Activated naive CD8-positive, alpha-beta T cell treated with anti-CD3 and anti-CD28 coated beads, Interleukin-2, amount 10 ng/mL, durations not matched to agents 7 days and 5 days (primary cell): ENCODE results near the gene ATAD2B. TPM values are rescaled to one million over a fixed set of nuclear protein-coding genes. Genes with fewer than 3 reads are reported as not detected.

Source experiments
- ATAC-seq: fragments of 150-1000 bp; cut with Tn5 transposase; one replicate; pipeline ENCODE4 v1.10.0; 2021; ENCODE audit warnings: low read depth, moderate library complexity
- POLR2A ChIA-PET: fragments of 350-600 bp; sonication (Branson Sonifier 250); formaldehyde crosslinking; loops from one replicate; lab custom pipeline; 2021; ENCODE audit warnings: antibody characterized with exemption; lab: Charles Lee
- DNase-seq: peaks from one replicate; pipeline ENCODE4 v3.0.0; 2021
- H3K27ac Mint-ChIP-seq: one replicate; pipeline ENCODE4 v1.8.0; 2022; ENCODE audit warnings: mild to moderate bottlenecking, mixed read lengths
- H3K27me3 Mint-ChIP-seq: one replicate; pipeline ENCODE4 v1.8.0; 2022; ENCODE audit warnings: mild to moderate bottlenecking, moderate library complexity, mixed read lengths
- H3K36me3 Mint-ChIP-seq: one replicate; pipeline ENCODE4 v1.8.0; 2021; ENCODE audit warnings: mild to moderate bottlenecking, mixed read lengths
- H3K4me1 Mint-ChIP-seq: one replicate; pipeline ENCODE4 v1.8.0; 2021; ENCODE audit warnings: mixed read lengths
- H3K4me3 Mint-ChIP-seq: one replicate; pipeline ENCODE4 v1.8.0; 2022; ENCODE audit warnings: mild to moderate bottlenecking, moderate library complexity, mixed read lengths
- H3K9me3 Mint-ChIP-seq: one replicate; pipeline ENCODE4 v1.8.0; 2021; ENCODE audit warnings: mixed read lengths
- total RNA-seq, 2 experiments: library from RNA; stranded (reverse); gene quantifications; one replicate each; pipeline ENCODE4 v1.2.3, GENCODE V29; 2021

The ATAD2B gene
- total RNA-seq, 2 experiments from 2014 or later = 33.2 to 34.6 TPM

- POLR2A ChIA-PET = no interaction called here
- Mint-ChIP-seq H3K27me3 (no peaks in the 10 kb centered on the region), H3K27ac (no peak overlapping the region), H3K4me1 (peaks cover 1% of the 10 kb centered on the region), H3K4me3 (no peak overlapping the region), H3K9me3 (peaks cover 5% of the 10 kb centered on the region), H3K36me3 (peaks cover 39% of the 10 kb centered on the region)
- no peak for DNase-seq
- no peak for ATAC-seq
Observed at GRCh38 chr2:23839919-23840578, 86.9 kb downstream of the ATAD2B start.

GRCh38 chr2:23838996-23839395 lies 87.9 kb downstream of the ATAD2B start:
- ATAC-seq = no peak
- Mint-ChIP-seq H3K9me3 (no peaks in the 10 kb centered on the region), H3K27me3 (no peaks in the 10 kb centered on the region), H3K36me3 (peaks cover 32% of the 10 kb centered on the region), H3K4me3 (no peak overlapping the region), H3K27ac (no peak overlapping the region), H3K4me1 (peaks cover 1% of the 10 kb centered on the region)
- DNase-seq = no peak
- POLR2A ChIA-PET = no interaction called here

GRCh38 chr2:23838581-23838980 lies 88.3 kb downstream of the ATAD2B start:
- Mint-ChIP-seq H3K27ac (no peak overlapping the region), H3K27me3 (no peaks in the 10 kb centered on the region), H3K36me3 (peaks cover 32% of the 10 kb centered on the region)

GRCh38 chr2:23837871-23838270 lies 89.1 kb downstream of the ATAD2B start:
- H3K4me1 Mint-ChIP-seq = no peaks in the 10 kb centered on the region

More at GRCh38 chr2:23838581-23838980, 88.3 kb downstream of the ATAD2B start:
- Mint-ChIP-seq H3K4me1 (peaks cover 1% of the 10 kb centered on the region), H3K9me3 (no peaks in the 10 kb centered on the region), H3K4me3 (no peak overlapping the region)
- POLR2A ChIA-PET = no interaction called here
- DNase-seq = no peak
- no peak for ATAC-seq

GRCh38 chr2:23836971-23837565 lies 89.9 kb downstream of the ATAD2B start:
- Mint-ChIP-seq H3K36me3 (peaks cover 23% of the 10 kb centered on the region), H3K4me1 (no peaks in the 10 kb centered on the region), H3K27me3 (no peaks in the 10 kb centered on the region), H3K27ac (no peak overlapping the region), H3K9me3 (no peaks in the 10 kb centered on the region), H3K4me3 (no peak overlapping the region)
- ATAC-seq (no peak), DNase-seq (no peak)
- POLR2A ChIA-PET = no interaction called here

More at GRCh38 chr2:23837871-23838270, 89.1 kb downstream of the ATAD2B start:
- H3K27me3 Mint-ChIP-seq = no peaks in the 10 kb centered on the region
- H3K36me3 Mint-ChIP-seq = peaks cover 27% of the 10 kb centered on the region
- H3K9me3 Mint-ChIP-seq = no peaks in the 10 kb centered on the region
- ATAC-seq = no peak
- DNase-seq = no peak
- no peak overlapping the region for H3K27ac Mint-ChIP-seq
- POLR2A ChIA-PET = no interaction called here
- H3K4me3 Mint-ChIP-seq = no peak overlapping the region

- H3K36me3 Mint-ChIP-seq = peaks cover 19% of the 10 kb centered on the region
- no peaks in the 10 kb centered on the region for H3K4me1 Mint-ChIP-seq
- no peaks in the 10 kb centered on the region for H3K27me3 Mint-ChIP-seq
- POLR2A ChIA-PET = interaction anchor here (1.1 kb wide), 1 partner anchor 91 kb away, joined by 3 read pairs; the partner anchor contains the start of gene ATAD2B
- no peak overlapping the region for H3K4me3 Mint-ChIP-seq
- no peak for DNase-seq
- no peaks in the 10 kb centered on the region for H3K9me3 Mint-ChIP-seq
- H3K27ac Mint-ChIP-seq = no peak overlapping the region
- no peak for ATAC-seq
Observed at GRCh38 chr2:23836505-23836904, 90.4 kb downstream of the ATAD2B start.

GRCh38 chr2:23835988-23836387 lies 90.9 kb downstream of the ATAD2B start:
- POLR2A ChIA-PET = interaction anchor here (1.1 kb wide), 1 partner anchor 91 kb away, joined by 3 read pairs; the partner anchor contains the start of gene ATAD2B
- H3K27ac Mint-ChIP-seq = no peak overlapping the region

GRCh38 chr2:23835423-23835822 lies 91.5 kb downstream of the ATAD2B start:
- ATAC-seq (no peak), DNase-seq (no peak)
- Mint-ChIP-seq H3K4me1 (peaks cover under 1% of the 10 kb centered on the region), H3K9me3 (no peaks in the 10 kb centered on the region), H3K36me3 (peaks cover 16% of the 10 kb centered on the region), H3K27me3 (no peaks in the 10 kb centered on the region), H3K4me3 (no peak overlapping the region), H3K27ac (no peak overlapping the region)
- POLR2A ChIA-PET = interaction anchor here (1.1 kb wide), 1 partner anchor 92 kb away, joined by 3 read pairs; the partner anchor contains the start of gene ATAD2B

More at GRCh38 chr2:23835988-23836387, 90.9 kb downstream of the ATAD2B start:
- ATAC-seq (no peak), DNase-seq (no peak)
- no peak overlapping the region for H3K4me3 Mint-ChIP-seq
- H3K36me3 Mint-ChIP-seq = peaks cover 18% of the 10 kb centered on the region
- H3K9me3 Mint-ChIP-seq = no peaks in the 10 kb centered on the region
- no peaks in the 10 kb centered on the region for H3K4me1 Mint-ChIP-seq
- no peaks in the 10 kb centered on the region for H3K27me3 Mint-ChIP-seq

GRCh38 chr2:23828986-23829385 lies 97.9 kb downstream of the ATAD2B start:
- DNase-seq = no peak
- Mint-ChIP-seq H3K4me3 (no peak overlapping the region), H3K27me3 (no peaks in the 10 kb centered on the region), H3K9me3 (no peaks in the 10 kb centered on the region), H3K36me3 (peaks cover 8% of the 10 kb centered on the region), H3K27ac (no peak overlapping the region), H3K4me1 (peaks cover 4% of the 10 kb centered on the region)
- no peak for ATAC-seq
- POLR2A ChIA-PET = no interaction called here

GRCh38 chr2:23828256-23828980 lies 98.5 kb downstream of the ATAD2B start:
- no peak overlapping the region for H3K27ac Mint-ChIP-seq
- H3K4me3 Mint-ChIP-seq = no peak overlapping the region
- DNase-seq (no peak), ATAC-seq (no peak)
- peaks cover 4% of the 10 kb centered on the region for H3K4me1 Mint-ChIP-seq
- peaks cover 8% of the 10 kb centered on the region for H3K36me3 Mint-ChIP-seq
- POLR2A ChIA-PET = no interaction called here
- no peaks in the 10 kb centered on the region for H3K27me3 Mint-ChIP-seq
- no peaks in the 10 kb centered on the region for H3K9me3 Mint-ChIP-seq

GRCh38 chr2:23827287-23827686 lies 99.6 kb downstream of the ATAD2B start:
- H3K4me1 Mint-ChIP-seq = peaks cover 4% of the 10 kb centered on the region
- no peak for ATAC-seq
- no peak overlapping the region for H3K4me3 Mint-ChIP-seq
- DNase-seq = no peak
- H3K27me3 Mint-ChIP-seq = no peaks in the 10 kb centered on the region
- H3K27ac Mint-ChIP-seq = no peak overlapping the region
- H3K9me3 Mint-ChIP-seq = no peaks in the 10 kb centered on the region
- POLR2A ChIA-PET = no interaction called here
- peaks cover 8% of the 10 kb centered on the region for H3K36me3 Mint-ChIP-seq

GRCh38 chr2:23826771-23827170 lies 100.2 kb downstream of the ATAD2B start:
- H3K4me1 Mint-ChIP-seq = peaks cover 4% of the 10 kb centered on the region
- DNase-seq = no peak
- peaks cover 8% of the 10 kb centered on the region for H3K36me3 Mint-ChIP-seq
- H3K4me3 Mint-ChIP-seq = no peak overlapping the region
- no peak overlapping the region for H3K27ac Mint-ChIP-seq
- POLR2A ChIA-PET = no interaction called here
- H3K27me3 Mint-ChIP-seq = no peaks in the 10 kb centered on the region
- no peaks in the 10 kb centered on the region for H3K9me3 Mint-ChIP-seq
- ATAC-seq = no peak

GRCh38 chr2:23826040-23826439 lies 100.9 kb downstream of the ATAD2B start:
- Mint-ChIP-seq H3K27me3 (no peaks in the 10 kb centered on the region), H3K36me3 (peaks cover 7% of the 10 kb centered on the region), H3K4me3 (no peak overlapping the region), H3K27ac (no peak overlapping the region), H3K4me1 (peaks cover 4% of the 10 kb centered on the region), H3K9me3 (no peaks in the 10 kb centered on the region)
- POLR2A ChIA-PET = no interaction called here
- ATAC-seq = no peak
- DNase-seq = no peak
